Activated T-helper 1 cell treated with anti-CD3 and anti-CD28 coated beads, Interleukin-12 subunit alpha, Interleukin-12 subunit beta, Interleukin-2, Interleukin-4 antibody, amounts not matched to agents 30 ng/mL and 10 ng/mL and 1 ng/mL, durations not matched to agents 14 hours and 24 hours and 36 hours (primary cell): ENCODE measurements around the gene CD44. TPM values are rescaled to one million over a fixed set of nuclear protein-coding genes. Genes with fewer than 3 reads are reported as not detected.
A peak's percentile ranks its signal among the peaks of the same experiment; 100 is the strongest.

ENCODE experiments used
- DNase-seq: peaks from one replicate; pipeline ENCODE4 v3.0.0; 2021; ENCODE audit warnings: low spot score
- H3K27ac Mint-ChIP-seq: one replicate; pipeline ENCODE4 v1.8.0; 2021; ENCODE audit warnings: mild to moderate bottlenecking, mixed read lengths
- H3K27me3 Mint-ChIP-seq: one replicate; pipeline ENCODE4 v1.8.0; 2022; ENCODE audit warnings: mild to moderate bottlenecking, moderate library complexity, mixed read lengths; ENCODE audit not compliant: insufficient read depth
- H3K36me3 Mint-ChIP-seq: one replicate; pipeline ENCODE4 v1.8.0; 2021; ENCODE audit warnings: low read depth, mixed read lengths
- H3K4me1 Mint-ChIP-seq: one replicate; pipeline ENCODE4 v1.8.0; 2021; ENCODE audit warnings: low read depth, mixed read lengths
- H3K4me3 Mint-ChIP-seq: one replicate; pipeline ENCODE4 v1.8.0; 2021; ENCODE audit warnings: mild to moderate bottlenecking, moderate library complexity, mixed read lengths
- H3K9me3 Mint-ChIP-seq: one replicate; pipeline ENCODE4 v1.8.0; 2021; ENCODE audit warnings: mixed read lengths
- intact Hi-C: fragments of 100-400 bp; cut with micrococcal nuclease; formaldehyde crosslinking; loops from one replicate; pipeline ENCODE4 v1.15.1; 2024
- total RNA-seq: library from RNA; stranded (reverse); gene quantifications from 2 replicates; pipeline ENCODE4 v1.2.3, GENCODE V29; 2022

The CD44 gene
- total RNA-seq, 1 donor from 2014 or later = 547 TPM

GRCh38 chr11:35207471-35208403 is 68.8 kb downstream of the CD44 start:
- Mint-ChIP-seq H3K27ac (no peak overlapping the region), H3K4me1 (peaks cover 11% of the 10 kb centered on the region), H3K4me3 (no peak overlapping the region), H3K9me3 (peaks cover 28% of the 10 kb centered on the region), H3K27me3 (no peaks in the 10 kb centered on the region), H3K36me3 (peaks cover 83% of the 10 kb centered on the region)
- DNase-seq = no peak
- intact Hi-C loops = loop anchor here (2.0 kb wide), 1 partner anchor 15 kb away; no protein-coding TSS in a partner anchor

GRCh38 chr11:35208795-35209194 is 69.8 kb downstream of the CD44 start:
- Mint-ChIP-seq H3K9me3 (peaks cover 28% of the 10 kb centered on the region), H3K4me1 (peaks cover 18% of the 10 kb centered on the region), H3K27me3 (no peaks in the 10 kb centered on the region), H3K27ac (no peak overlapping the region), H3K36me3 (peaks cover 85% of the 10 kb centered on the region), H3K4me3 (no peak overlapping the region)
- intact Hi-C loops = no loop called here
- no peak for DNase-seq

DNA sequence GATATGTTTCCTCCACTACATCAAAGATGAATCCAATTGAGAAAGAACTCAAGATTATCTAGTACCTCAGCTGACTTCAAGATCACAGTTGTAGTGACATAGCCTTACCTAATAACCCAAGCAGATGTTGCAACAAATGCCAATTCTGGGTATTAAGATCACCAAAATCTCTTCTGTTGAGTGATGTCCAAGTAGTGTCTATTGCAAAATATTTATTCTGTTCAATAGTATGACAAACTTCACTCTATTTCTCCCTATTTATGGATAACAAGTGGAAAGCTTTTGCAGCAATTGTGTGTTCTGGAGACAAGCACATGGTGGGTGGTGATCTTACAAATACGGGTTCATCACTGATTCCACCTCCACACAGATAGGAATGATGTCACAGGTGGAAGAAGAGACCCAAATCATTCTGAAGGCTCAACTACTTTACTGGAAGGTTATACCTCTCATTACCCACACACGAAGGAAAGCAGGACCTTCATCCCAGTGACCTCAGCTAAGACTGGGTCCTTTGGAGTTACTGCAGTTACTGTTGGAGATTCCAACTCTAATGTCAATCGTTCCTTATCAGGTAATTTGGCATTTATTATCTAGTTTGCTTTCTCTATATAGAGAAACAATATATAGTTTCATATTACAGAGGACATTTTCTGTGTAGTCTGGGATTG is 72.0 kb downstream of the CD44 start:
- Mint-ChIP-seq H3K27me3 (no peaks in the 10 kb centered on the region), H3K4me1 (peaks cover 33% of the 10 kb centered on the region), H3K9me3 (peaks cover 28% of the 10 kb centered on the region), H3K27ac (peak overlapping the region; percentile 16), H3K36me3 (peaks cover 87% of the 10 kb centered on the region), H3K4me3 (no peak overlapping the region)
- intact Hi-C loops = no loop called here
- no peak for DNase-seq

DNA sequence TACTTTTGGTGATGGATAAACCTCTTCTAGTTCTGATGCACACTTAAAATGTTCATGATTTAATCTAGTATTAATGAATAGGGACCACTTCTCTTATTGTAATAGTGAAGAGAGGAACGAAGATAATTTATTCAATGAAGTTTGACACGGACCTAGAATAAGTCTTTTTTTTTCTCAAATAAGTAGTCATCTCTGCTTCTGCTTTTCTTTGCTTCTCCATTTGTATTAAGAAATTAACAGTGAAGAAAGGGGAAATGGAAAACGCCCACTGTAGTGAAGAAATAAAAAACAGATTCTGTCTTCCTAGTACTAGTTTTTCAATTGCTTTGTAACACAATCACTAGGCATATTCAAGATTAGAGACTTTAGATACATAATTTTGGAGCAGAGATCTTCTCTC is 73.0 kb downstream of the CD44 start:
- intact Hi-C loops = no loop called here
- H3K36me3 Mint-ChIP-seq = peaks cover 88% of the 10 kb centered on the region
- H3K4me1 Mint-ChIP-seq = peaks cover 42% of the 10 kb centered on the region
- DNase-seq = no peak
- H3K27ac Mint-ChIP-seq = no peak overlapping the region
- H3K9me3 Mint-ChIP-seq = peaks cover 28% of the 10 kb centered on the region
- no peaks in the 10 kb centered on the region for H3K27me3 Mint-ChIP-seq
- no peak overlapping the region for H3K4me3 Mint-ChIP-seq

DNA sequence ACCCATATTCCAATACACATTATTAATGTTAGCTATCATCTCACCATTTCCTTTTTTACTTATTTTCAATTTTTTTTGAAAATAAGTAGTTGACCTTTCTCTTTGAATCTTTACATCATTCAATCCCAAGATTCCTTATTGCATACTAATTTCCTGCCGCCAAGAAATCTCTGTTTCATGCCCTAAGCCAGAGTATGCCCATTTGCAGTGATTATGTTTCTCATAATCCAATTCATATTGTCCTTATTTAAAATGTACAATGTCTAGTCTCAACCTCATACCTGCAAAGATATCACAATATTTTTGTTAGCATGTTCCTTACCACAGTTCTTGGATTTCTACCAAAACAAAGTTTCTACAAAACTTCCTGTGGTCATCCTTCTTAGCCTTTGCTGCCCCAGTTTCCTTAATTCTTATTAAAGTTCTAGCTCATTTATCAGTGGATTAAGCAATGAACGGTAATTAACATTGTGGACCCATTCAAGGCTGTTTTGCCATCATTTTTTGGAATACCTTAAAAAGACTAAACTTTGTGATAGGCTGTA is 75.3 kb downstream of the CD44 start:
- H3K36me3 Mint-ChIP-seq = peaks cover 85% of the 10 kb centered on the region
- H3K27ac Mint-ChIP-seq = no peak overlapping the region
- intact Hi-C loops = loop anchor here (1.0 kb wide), 1 partner anchor 67 kb away; no protein-coding TSS in a partner anchor
- H3K9me3 Mint-ChIP-seq = peaks cover 16% of the 10 kb centered on the region
- peaks cover 49% of the 10 kb centered on the region for H3K4me1 Mint-ChIP-seq
- H3K27me3 Mint-ChIP-seq = no peaks in the 10 kb centered on the region
- DNase-seq = no peak
- no peak overlapping the region for H3K4me3 Mint-ChIP-seq

DNA sequence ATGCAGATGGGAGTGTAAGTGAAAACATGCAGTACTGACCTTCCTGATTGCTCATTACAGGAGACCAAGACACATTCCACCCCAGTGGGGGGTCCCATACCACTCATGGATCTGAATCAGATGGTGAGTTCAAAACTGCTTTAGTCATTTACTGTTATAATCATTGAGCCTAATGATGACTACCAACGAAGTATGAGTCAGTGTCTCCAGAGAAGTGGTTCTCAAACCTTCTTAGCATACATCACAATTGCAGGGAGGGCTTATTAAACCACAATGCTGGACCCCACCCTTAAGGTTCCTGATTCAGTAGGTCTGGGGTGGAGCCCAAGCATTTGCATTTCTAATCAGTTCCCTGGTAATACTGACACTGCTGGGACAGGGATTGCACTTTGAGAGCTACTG is 75.8 kb downstream of the CD44 start:
- Mint-ChIP-seq H3K27me3 (no peaks in the 10 kb centered on the region), H3K36me3 (peaks cover 85% of the 10 kb centered on the region), H3K27ac (no peak overlapping the region), H3K4me1 (peaks cover 49% of the 10 kb centered on the region), H3K9me3 (peaks cover 12% of the 10 kb centered on the region), H3K4me3 (no peak overlapping the region)
- intact Hi-C loops = loop anchor here (1.0 to 5.0 kb wide), 2 partner anchors 67 to 178 kb away; no protein-coding TSS in a partner anchor
- no peak for DNase-seq

- Mint-ChIP-seq H3K9me3 (peaks cover 2% of the 10 kb centered on the region), H3K4me3 (no peak overlapping the region), H3K27me3 (no peaks in the 10 kb centered on the region), H3K4me1 (peaks cover 49% of the 10 kb centered on the region), H3K27ac (peak overlapping the region; percentile 47), H3K36me3 (peaks cover 81% of the 10 kb centered on the region)
- intact Hi-C loops = loop anchor here (5.0 kb wide), 1 partner anchor 176 kb away; no protein-coding TSS in a partner anchor
- no peak for DNase-seq
Measured at GRCh38 chr11:35215945-35216344, 77.0 kb downstream of the CD44 start.

GRCh38 chr11:35216962-35217678 is 78.1 kb downstream of the CD44 start:
- no peak for DNase-seq

DNA sequence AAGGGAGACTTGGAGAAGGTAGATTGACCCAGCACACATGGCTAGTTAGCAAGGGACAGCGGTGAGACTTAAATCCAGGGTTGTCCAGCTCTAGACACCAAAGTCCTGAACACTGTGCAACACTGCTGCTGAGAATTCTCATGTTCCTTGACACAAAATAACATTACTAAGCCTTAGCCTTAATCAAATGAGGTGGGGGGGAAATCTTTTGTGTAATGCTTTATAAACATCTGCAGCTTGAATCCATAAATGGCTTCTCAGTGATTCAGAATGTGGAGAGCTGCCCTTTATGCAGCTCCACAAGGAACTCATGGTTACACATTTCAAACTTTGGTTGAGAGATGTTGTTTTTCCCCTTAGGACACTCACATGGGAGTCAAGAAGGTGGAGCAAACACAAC is 80.0 kb downstream of the CD44 start:
- Mint-ChIP-seq H3K36me3 (peaks cover 82% of the 10 kb centered on the region), H3K9me3 (no peaks in the 10 kb centered on the region), H3K27ac (no peak overlapping the region), H3K4me1 (peaks cover 34% of the 10 kb centered on the region), H3K4me3 (no peak overlapping the region), H3K27me3 (no peaks in the 10 kb centered on the region)
- no peak for DNase-seq
- intact Hi-C loops = loop anchor here (5.0 kb wide), 1 partner anchor 173 kb away; no protein-coding TSS in a partner anchor

More at GRCh38 chr11:35216962-35217678, 78.1 kb downstream of the CD44 start:
- Mint-ChIP-seq H3K27ac (peak overlapping the region; percentile 10), H3K4me3 (peak overlapping the region; percentile 24), H3K4me1 (peaks cover 43% of the 10 kb centered on the region), H3K27me3 (no peaks in the 10 kb centered on the region), H3K9me3 (no peaks in the 10 kb centered on the region), H3K36me3 (peaks cover 79% of the 10 kb centered on the region)
- intact Hi-C loops = loop anchor here (5.0 kb wide), 1 partner anchor 175 kb away; no protein-coding TSS in a partner anchor

DNA sequence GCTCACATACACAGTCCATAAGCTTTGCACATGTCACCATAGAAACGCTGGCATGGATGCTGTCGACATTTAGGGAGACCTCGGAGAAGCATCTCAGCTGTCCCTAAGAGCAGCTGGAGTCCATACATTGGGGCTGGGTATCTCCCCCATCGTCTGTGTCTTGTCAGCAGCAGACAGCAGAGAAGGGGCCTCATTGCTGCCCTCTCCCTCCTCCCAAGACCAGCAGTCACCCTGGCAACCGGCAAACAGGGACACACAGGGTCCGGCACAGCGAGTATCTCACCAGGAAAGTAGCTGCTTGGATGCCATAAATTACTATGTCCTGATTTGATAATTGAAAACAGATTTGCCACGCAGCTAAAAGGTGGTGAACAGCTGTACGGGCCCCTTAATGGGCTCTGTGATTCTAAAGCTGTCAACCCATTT is 84.4 kb downstream of the CD44 start:
- Mint-ChIP-seq H3K4me1 (peaks cover 12% of the 10 kb centered on the region), H3K27ac (no peak overlapping the region), H3K36me3 (peaks cover 77% of the 10 kb centered on the region), H3K4me3 (no peak overlapping the region), H3K27me3 (no peaks in the 10 kb centered on the region), H3K9me3 (no peaks in the 10 kb centered on the region)
- intact Hi-C loops = loop anchor here (2.0 kb wide), 1 partner anchor 15 kb away; no protein-coding TSS in a partner anchor
- no peak for DNase-seq

DNA sequence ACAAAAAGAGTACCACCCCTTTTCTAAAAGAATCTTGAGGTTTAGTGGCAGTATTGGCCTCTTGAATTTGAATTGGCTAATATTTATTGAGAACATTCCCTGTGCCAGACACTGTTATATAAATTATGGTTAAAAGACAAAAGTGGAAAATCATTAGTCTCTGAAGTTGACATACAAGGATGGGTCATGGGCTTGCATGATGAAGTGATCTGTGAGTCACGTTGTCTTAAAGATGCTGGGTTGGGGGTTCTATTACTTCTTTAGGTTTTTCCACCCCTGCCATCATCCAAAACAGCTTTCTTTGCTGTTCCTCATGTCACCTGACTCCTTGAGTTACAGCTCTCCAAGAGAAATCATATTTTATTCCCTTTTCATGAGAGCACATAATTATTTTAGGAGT is 85.0 kb downstream of the CD44 start:
- intact Hi-C loops = loop anchor here (2.0 kb wide), 1 partner anchor 15 kb away; no protein-coding TSS in a partner anchor
- Mint-ChIP-seq H3K4me1 (peaks cover 12% of the 10 kb centered on the region), H3K27me3 (no peaks in the 10 kb centered on the region), H3K27ac (no peak overlapping the region), H3K9me3 (no peaks in the 10 kb centered on the region), H3K4me3 (no peak overlapping the region), H3K36me3 (peaks cover 77% of the 10 kb centered on the region)
- no peak for DNase-seq

DNA sequence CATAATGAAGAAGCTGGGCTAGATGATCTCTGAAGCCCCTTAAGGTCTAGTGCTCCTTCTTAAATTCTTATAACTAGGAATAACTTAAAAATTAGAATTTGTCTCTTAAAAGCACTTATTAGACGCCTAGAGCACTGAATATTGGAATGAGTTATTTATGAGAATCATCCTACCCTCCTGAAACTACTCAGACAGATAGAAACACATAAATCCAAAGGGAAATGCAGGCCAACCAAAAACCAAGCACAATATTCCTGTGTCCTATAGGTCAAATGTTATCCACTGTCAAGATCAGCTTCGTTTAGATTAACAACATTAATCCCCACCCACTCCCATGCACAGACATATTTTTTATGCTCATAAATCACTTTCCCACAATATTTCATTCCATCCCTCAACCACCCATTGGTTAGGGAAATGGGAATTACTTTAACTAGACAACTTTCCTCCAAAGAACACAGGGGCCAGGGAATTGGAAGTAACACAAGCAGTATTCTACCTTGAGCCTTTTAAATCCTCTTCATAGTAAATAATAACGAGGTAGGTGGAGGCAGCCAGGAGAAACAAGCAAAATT is 87.1 kb downstream of the CD44 start:
- Mint-ChIP-seq H3K27me3 (no peaks in the 10 kb centered on the region), H3K27ac (no peak overlapping the region), H3K4me3 (no peak overlapping the region), H3K4me1 (peaks cover 12% of the 10 kb centered on the region), H3K9me3 (no peaks in the 10 kb centered on the region), H3K36me3 (peaks cover 80% of the 10 kb centered on the region)
- DNase-seq = no peak
- intact Hi-C loops = loop anchor here (1.0 kb wide), 1 partner anchor 9 kb away; no protein-coding TSS in a partner anchor
